Measurements from ENCODE around the gene SCN10A. TPM values are rescaled to one million over a fixed set of nuclear protein-coding genes. Genes with fewer than 3 reads are reported as not detected.

SCN10A gene
- not detected for polyA plus RNA-seq (ENCODE audit: insufficient read length in 4 of 4)

DNA sequence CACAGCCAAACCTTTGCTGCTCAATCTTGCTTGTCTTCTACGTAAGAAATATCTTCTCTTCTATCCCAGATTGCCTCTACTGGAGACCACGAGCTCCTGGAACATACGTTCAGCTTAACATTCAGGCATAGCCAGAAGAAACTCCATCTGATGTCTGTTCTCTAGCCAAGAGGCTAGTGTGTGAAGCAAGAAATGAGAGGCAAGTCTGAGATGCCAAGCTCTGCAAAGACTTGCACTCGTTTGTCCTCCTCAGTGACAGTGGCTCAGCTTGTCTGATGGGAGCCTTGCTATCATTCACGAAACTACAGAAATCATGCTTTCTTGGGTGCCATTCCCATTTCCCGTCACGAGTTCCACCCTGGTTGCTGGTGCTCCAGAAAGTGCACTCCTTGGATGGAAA, at the start of gene SCN10A:
SCN10A (minus strand) TSS at position 192 of the 400 bp plus-strand sequence. CDS start 22,207 bp downstream, outside the sequence.
- no peak for DNase-seq (ENCODE audit: low read depth in 4 of 4, low spot score in 2 of 4)

- no peak for DNase-seq (ENCODE audit: low read depth in 4 of 4, low spot score in 2 of 4)
Measured at GRCh38 chr3:38853011-38853410, 37.0 kb upstream of the SCN10A start.

DNA sequence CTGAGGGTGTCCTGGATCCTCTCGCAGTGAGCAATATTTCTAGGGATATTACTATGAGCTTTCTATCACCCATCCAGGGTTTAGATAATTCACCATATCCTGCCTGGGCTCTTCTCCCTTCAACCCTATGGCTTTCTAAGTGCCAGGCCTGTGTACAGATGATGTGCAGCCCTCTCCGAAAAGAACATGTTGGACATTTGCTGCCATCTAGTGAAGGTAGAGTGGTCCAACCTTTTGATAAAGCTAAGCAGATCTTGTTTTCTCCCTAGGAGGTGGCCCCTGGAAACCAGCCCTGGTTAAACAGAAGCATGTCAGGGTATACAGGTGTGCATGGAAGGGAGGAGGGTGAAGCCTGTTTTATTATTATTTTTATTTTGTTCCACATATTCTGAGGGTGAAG, 27.9 kb upstream of the SCN10A start:
- DNase-seq (ENCODE audit: low read depth in 4 of 4, low spot score in 2 of 4): peak in 1 of 4 donors; percentile 11

DNA sequence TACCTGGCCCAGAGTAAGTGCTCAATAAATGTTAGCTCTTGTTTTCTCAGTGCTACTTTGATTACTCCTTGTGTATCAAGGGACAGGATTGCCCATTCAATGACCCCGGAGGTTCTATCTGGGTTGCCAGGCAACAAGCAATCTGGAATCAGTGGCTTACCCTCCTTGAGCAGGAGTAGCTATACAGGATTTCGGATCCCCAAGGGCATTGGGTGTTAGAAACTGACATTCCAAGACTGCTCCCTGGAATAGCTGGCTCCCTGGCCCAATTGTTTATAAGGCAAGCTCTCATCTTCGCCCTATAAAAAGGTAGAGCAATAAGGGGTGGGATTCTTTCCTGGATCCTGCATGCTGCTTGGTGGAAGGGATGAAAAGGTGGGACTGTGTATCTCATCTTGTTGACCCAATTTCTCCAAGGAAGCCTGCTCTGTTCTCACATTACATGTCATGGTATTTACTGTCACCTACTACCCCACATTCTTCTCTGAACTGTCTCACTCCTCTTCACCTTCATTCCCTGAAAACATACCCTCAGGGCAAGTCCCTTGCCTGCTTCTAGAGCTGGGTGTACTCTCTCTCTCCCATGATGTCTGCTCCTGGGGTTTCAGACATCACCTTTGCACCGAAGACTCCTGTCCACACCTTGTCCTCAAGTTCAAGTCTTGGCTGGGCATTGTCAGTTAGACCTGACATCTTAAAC, 26.4 kb upstream of the SCN10A start:
- no peak for DNase-seq (ENCODE audit: low read depth in 4 of 4, low spot score in 2 of 4)

GRCh38 chr3:38840987-38841386, 25.0 kb upstream of the SCN10A start:
- DNase-seq (ENCODE audit: low read depth in 4 of 4, low spot score in 2 of 4): no peak

GRCh38 chr3:38837358-38837757, 21.3 kb upstream of the SCN10A start:
- DNase-seq (ENCODE audit: low read depth in 4 of 4, low spot score in 2 of 4): no peak

- no peak for DNase-seq (ENCODE audit: low read depth in 4 of 4, low spot score in 2 of 4)
Measured at GRCh38 chr3:38836561-38836960, 20.5 kb upstream of the SCN10A start.

- DNase-seq (ENCODE audit: low read depth in 4 of 4, low spot score in 2 of 4): no peak
Measured at GRCh38 chr3:38835939-38836338, 19.9 kb upstream of the SCN10A start.

GRCh38 chr3:38834717-38835116, 18.7 kb upstream of the SCN10A start:
- DNase-seq (ENCODE audit: low read depth in 4 of 4, low spot score in 2 of 4): no peak

DNA sequence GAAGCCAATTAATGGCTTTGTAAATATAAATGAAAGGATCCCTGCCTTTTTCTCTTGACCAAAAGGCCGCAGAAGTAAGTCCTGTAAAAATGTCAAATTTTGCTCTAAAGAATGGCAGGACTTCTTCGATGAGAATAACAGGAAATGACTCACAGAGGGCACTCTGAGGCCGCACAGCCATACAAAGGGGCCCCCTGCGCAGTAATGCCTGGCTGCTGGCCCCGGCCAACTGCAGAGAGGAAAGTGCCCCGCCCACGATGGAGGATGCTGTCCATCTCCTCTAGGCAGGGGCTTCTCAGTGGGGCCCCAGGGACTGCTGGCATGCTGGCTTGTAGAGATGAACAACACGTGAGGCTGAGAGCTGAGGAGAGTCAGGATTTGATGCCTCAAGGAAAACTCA, 18.1 kb upstream of the SCN10A start:
- peak in 1 of 4 donors; percentile 11 for DNase-seq (ENCODE audit: low read depth in 4 of 4, low spot score in 2 of 4)

GRCh38 chr3:38829404-38829803, 13.4 kb upstream of the SCN10A start:
- no peak for DNase-seq (ENCODE audit: low read depth in 4 of 4, low spot score in 2 of 4)

- DNase-seq (ENCODE audit: low read depth in 4 of 4, low spot score in 2 of 4): no peak
Measured at GRCh38 chr3:38828681-38829080, 12.7 kb upstream of the SCN10A start.

- no peak for DNase-seq (ENCODE audit: low read depth in 4 of 4, low spot score in 2 of 4)
Measured at GRCh38 chr3:38827791-38828190, 11.8 kb upstream of the SCN10A start.

GRCh38 chr3:38826001-38826400, 10.0 kb upstream of the SCN10A start:
- DNase-seq (ENCODE audit: low read depth in 4 of 4, low spot score in 2 of 4): no peak

DNA sequence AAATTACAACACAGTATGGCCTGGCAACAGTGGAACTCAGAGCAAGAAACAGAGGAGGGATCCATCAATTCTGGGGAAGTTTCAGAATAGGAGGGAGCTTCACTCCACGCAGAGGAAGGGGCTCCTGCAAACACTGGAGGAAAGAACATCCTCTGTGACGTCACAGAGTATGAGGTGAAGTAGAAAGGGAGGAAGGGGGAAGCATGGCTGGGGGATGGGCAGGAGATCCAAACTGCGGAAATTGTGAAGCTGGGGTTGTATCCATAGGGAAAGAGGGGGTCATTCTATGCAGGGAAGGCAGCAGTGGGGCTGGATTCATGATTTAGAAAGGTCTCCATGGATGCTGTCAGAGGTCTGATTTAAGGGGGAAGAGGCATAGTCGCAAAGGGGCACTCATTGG, 8.3 kb upstream of the SCN10A start:
- no peak for DNase-seq (ENCODE audit: low read depth in 4 of 4, low spot score in 2 of 4)

- DNase-seq (ENCODE audit: low read depth in 4 of 4, low spot score in 2 of 4): no peak
Measured at GRCh38 chr3:38823722-38824121, 7.7 kb upstream of the SCN10A start.

DNA sequence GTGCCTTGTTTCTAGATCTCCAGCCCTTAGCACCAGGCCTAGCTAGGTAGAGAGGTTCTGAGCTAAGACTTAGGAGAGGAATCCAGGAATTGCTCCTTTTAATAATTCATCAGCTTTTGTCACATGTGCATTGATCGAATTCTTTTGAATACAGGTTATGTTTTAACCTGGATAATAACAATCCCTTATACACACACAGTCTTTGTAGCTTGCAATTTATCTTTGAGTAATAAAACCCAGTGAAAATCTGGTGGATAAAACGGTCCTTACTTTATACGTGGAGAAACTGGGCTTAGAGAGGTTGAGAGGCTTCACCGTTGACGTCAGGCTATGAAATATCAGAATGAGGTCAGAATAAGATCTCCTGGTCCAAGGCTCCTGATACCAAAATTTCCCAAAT, 7.2 kb upstream of the SCN10A start:
- DNase-seq (ENCODE audit: low read depth in 4 of 4, low spot score in 2 of 4): no peak

GRCh38 chr3:38811822-38812221, 4.2 kb downstream of the SCN10A start:
- DNase-seq (ENCODE audit: low read depth in 4 of 4, low spot score in 2 of 4): no peak

GRCh38 chr3:38805765-38806386, 10.1 kb downstream of the SCN10A start:
- DNase-seq (ENCODE audit: low read depth in 4 of 4, low spot score in 2 of 4): peak; percentile 68 to 87 (median 72)

GRCh38 chr3:38805004-38805403, 11.0 kb downstream of the SCN10A start:
- DNase-seq (ENCODE audit: low read depth in 4 of 4, low spot score in 2 of 4): no peak

GRCh38 chr3:38800511-38800910, 15.5 kb downstream of the SCN10A start:
- DNase-seq (ENCODE audit: low read depth in 4 of 4, low spot score in 2 of 4): no peak

DNA sequence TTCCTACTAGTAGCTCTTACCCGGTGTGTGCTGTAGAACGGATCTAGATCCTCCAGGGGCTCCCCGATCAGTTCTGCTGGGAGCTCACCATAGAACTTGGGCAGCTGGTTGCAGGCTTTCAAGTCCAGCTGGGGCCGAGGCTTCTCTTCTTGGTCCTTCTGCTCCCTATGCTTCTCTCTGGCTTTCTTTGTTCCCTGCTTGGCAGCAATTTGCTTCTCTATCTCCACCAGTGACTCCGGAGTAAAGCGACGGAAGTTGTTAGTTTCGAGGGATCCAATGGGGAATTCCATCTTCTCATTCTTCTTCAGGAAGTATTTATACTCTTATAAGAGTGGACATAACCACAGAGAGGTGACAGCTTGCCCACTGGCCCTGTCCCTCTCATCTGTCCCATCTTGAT, 22.3 kb downstream of the SCN10A start:
- DNase-seq (ENCODE audit: low read depth in 4 of 4, low spot score in 2 of 4): no peak
